HepG2 (cell line): Measurements from ENCODE around the gene ETV6. TPM values are rescaled to one million over a fixed set of nuclear protein-coding genes. Genes with fewer than 3 reads are reported as not detected.

Source experiments
- ATAC-seq: fragments of 200-7000 bp; cut with Tn5 transposase; 3 replicates; pipeline ENCODE4 v1.9.1; 2020; ENCODE audit warnings: mild to moderate bottlenecking, moderate library complexity
- BruUV-seq: library from RNA; stranded (reverse); fragments of 400-500 nt; replicated peaks from 2 replicates; lab custom pipeline; 2021; lab: Mats Ljungman, UMichigan
- CTCF ChIA-PET: fragments of 300-600 bp; formaldehyde crosslinking; extraction: SDS; loops from one replicate; lab custom pipeline; 2021; ENCODE audit warnings: low total read pairs, inconsistent platforms, low intra/inter-chr PET ratio; lab: Yijun Ruan, JAX
- POLR2A ChIA-PET: fragments of 350-600 bp; sonication (Branson Sonifier 250); formaldehyde crosslinking; loops from one replicate; lab custom pipeline; 2020; ENCODE audit warnings: antibody characterized with exemption, inconsistent platforms; lab: Yijun Ruan, JAX
- DNase-seq: peaks from one replicate; pipeline ENCODE4 v3.0.0-alpha.2; 2015; ENCODE audit warnings: low spot score
- FAIRE-seq: peaks from 3 replicates; lab custom pipeline; 2011; peaks lifted over from hg19 to GRCh38; lab: Jason Lieb, UNC
- H2AFZ ChIP-seq: one replicate; pipeline ENCODE4 v1.6.1; 2011; ENCODE audit warnings: low read length, inconsistent platforms
- H3K27ac ChIP-seq: fragments of 300-600 bp; 3 replicates; pipeline ENCODE4 v1.8.0; 2011; ENCODE audit warnings: mixed run types, mild to moderate bottlenecking, mixed read lengths, low read length, inconsistent platforms; ENCODE audit not compliant: insufficient read depth; ENCODE audit errors: extremely low read length
- H3K27me3 ChIP-seq, 2 experiments: fragments of 200-600 bp in 1 of 2; 2 replicates in 1 of 2; 3 replicates in 1 of 2; pipeline versions ENCODE4 v1.6.0 to v1.8.0; 2011; ENCODE audit warnings: low read length in 2 of 2, mild to moderate bottlenecking in 2 of 2, moderate library complexity in 2 of 2, inconsistent platforms in 1 of 2; ENCODE audit not compliant: insufficient read depth in 2 of 2, control insufficient read depth in 1 of 2
- H3K36me3 ChIP-seq, 2 experiments: fragments of 200-600 bp in 1 of 2; replicated peaks in 1 of 2; 2 replicates in 1 of 2; 3 replicates in 1 of 2; pipeline versions ENCODE4 v1.5.1 to v1.8.0; 2011; ENCODE audit warnings: low read length in 2 of 2, inconsistent platforms in 1 of 2; ENCODE audit not compliant: insufficient read depth in 2 of 2, control insufficient read depth in 1 of 2
- H3K4me1 ChIP-seq: 2 replicates; pipeline ENCODE4 v1.5.1; 2012; ENCODE audit warnings: low read length, inconsistent platforms; ENCODE audit not compliant: insufficient read depth
- H3K4me2 ChIP-seq: 2 replicates; pipeline ENCODE4 v1.6.0; 2011; ENCODE audit warnings: low read depth, low read length, inconsistent platforms
- H3K4me3 ChIP-seq, 3 experiments: fragments of 200-600 bp in 1 of 3; sonication (generic), shearing (Covaris generic) in 1 of 3; replicated peaks in 1 of 3; 2 replicates each; pipeline ENCODE4 v1.5.1; 2011 to 2016; ENCODE audit warnings: low read length in 3 of 3, inconsistent platforms in 2 of 3, low read depth in 2 of 3, mild to moderate bottlenecking in 2 of 3, control low read depth in 1 of 3, mixed read lengths in 1 of 3; ENCODE audit not compliant: insufficient read depth in 1 of 3
- H3K79me2 ChIP-seq: one replicate; pipeline ENCODE4 v1.6.1; 2011; ENCODE audit warnings: low read length, inconsistent platforms; ENCODE audit not compliant: insufficient read depth
- H3K9ac ChIP-seq: 2 replicates; pipeline ENCODE4 v1.6.0; 2011; ENCODE audit warnings: mild to moderate bottlenecking, low read depth, low read length, inconsistent platforms; ENCODE audit not compliant: insufficient read depth
- H3K9me3 ChIP-seq: 2 replicates; pipeline ENCODE4 v1.5.1; 2012; ENCODE audit warnings: mild to moderate bottlenecking, low read length
- H4K20me1 ChIP-seq: 2 replicates; pipeline ENCODE4 v1.6.0; 2011; ENCODE audit warnings: inconsistent platforms, mild to moderate bottlenecking, low read length, moderate library complexity; ENCODE audit not compliant: insufficient read depth
- BCL6 ChIP-seq: IDR thresholded peaks from 2 replicates; pipeline ENCODE4 v1.6.1; 2016; ENCODE audit warnings: missing genetic modification reagents, missing compliant biosample characterization
- CBX5 ChIP-seq: sonication (generic); formaldehyde crosslinking; IDR thresholded peaks from 2 replicates; pipeline ENCODE4 v1.4.0; 2020; ENCODE audit warnings: missing genetic modification reagents, borderline replicate concordance
- KDM2A ChIP-seq: sonication (generic); formaldehyde crosslinking; IDR thresholded peaks from 2 replicates; pipeline ENCODE4 v1.4.0; 2020; ENCODE audit warnings: low read depth, missing genetic modification reagents, borderline replicate concordance
- NR2F2 ChIP-seq: IDR thresholded peaks from 2 replicates; pipeline ENCODE4 v1.6.1; 2012; ENCODE audit warnings: low read depth, inconsistent platforms, borderline replicate concordance
- PHF8 ChIP-seq: sonication (generic); formaldehyde crosslinking; IDR thresholded peaks from 2 replicates; pipeline ENCODE4 v1.5.0; 2020; ENCODE audit warnings: missing genetic modification reagents
- SOX13 ChIP-seq, 3 experiments: fragments of 450-650 bp in 1 of 3; sonication (generic) in 1 of 3; formaldehyde crosslinking in 1 of 3; IDR thresholded peaks in 2 of 3; conservative IDR thresholded peaks in 1 of 3; 2 replicates each; pipeline versions ENCODE4 v1.5.0 to v1.6.1; 2016 to 2020; ENCODE audit warnings: antibody characterized with exemption in 1 of 3, mild to moderate bottlenecking in 1 of 3, missing compliant biosample characterization in 1 of 3, missing genetic modification reagents in 1 of 3, moderate library complexity in 1 of 3
- SP5 ChIP-seq: IDR thresholded peaks from 2 replicates; pipeline ENCODE4 v1.6.1; 2016; ENCODE audit warnings: low read depth, borderline replicate concordance
- TEAD3 ChIP-seq: optimal IDR thresholded peaks from 2 replicates; pipeline ENCODE3; 2016; ENCODE audit warnings: borderline replicate concordance
- ZFY ChIP-seq: sonication (generic); formaldehyde crosslinking; IDR thresholded peaks from 2 replicates; pipeline ENCODE4 v1.4.0; 2020; ENCODE audit warnings: missing genetic modification reagents
- ZNF501 ChIP-seq: sonication (generic); formaldehyde crosslinking; IDR thresholded peaks from 2 replicates; pipeline ENCODE4 v1.5.1; 2020; ENCODE audit warnings: mild to moderate bottlenecking, moderate library complexity, missing genetic modification reagents
- ZNF768 ChIP-seq: sonication (generic); formaldehyde crosslinking; IDR thresholded peaks from 2 replicates; pipeline ENCODE4 v1.4.0; 2020; ENCODE audit warnings: missing genetic modification reagents
- WGBS: methylation state at CpG from one replicate; pipeline ENCODE4 v1.1.6; 2017; ENCODE audit warnings: low lambda C conversion rate; 5-methylcytosine and 5-hydroxymethylcytosine counted together
- in situ Hi-C: cut with HindIII; loops from 2 replicates; pipeline ENCODE4 v1.10.0; 2017; ENCODE audit warnings: low pct_unique_long_range_greater_than_20kb; ENCODE audit not compliant: extremely low pct_ligation_motif_present
- intact Hi-C: fragments of 100-400 bp; cut with micrococcal nuclease; formaldehyde crosslinking; loops from one replicate; pipeline ENCODE4 v1.10.0; 2022; ENCODE audit not compliant: unreplicated experiment
- polyA plus RNA-seq, 8 experiments: library from polyadenylated mRNA; depleted of rRNA in 3 of 8; stranded (reverse) in 7 of 8; unstranded in 1 of 8; fragments of >200 nt; fragmentation: Illumina TruSeq in 4 of 8; extraction: Trizol in 4 of 8; gene quantifications; 2 replicates each; pipeline versions ENCODE4 v1.2.1 to v1.2.3, GENCODE V29; 2011 to 2016; ENCODE audit warnings: low read depth in 4 of 8, missing spikeins in 1 of 8, mixed read lengths in 1 of 8; ENCODE audit not compliant: insufficient read depth in 1 of 8
- total RNA-seq, 5 experiments: library from RNA; depleted of rRNA; stranded (reverse); fragments of >200 nt; fragmentation: Illumina TruSeq; extraction: Trizol; gene quantifications; 2 replicates each; pipeline ENCODE4 v1.2.3, GENCODE V29; 2016; ENCODE audit warnings: low read depth in 1 of 5
- TF ChIP-seq, protein P1 (sequence below): sonication (generic); formaldehyde crosslinking; IDR thresholded peaks from 2 replicates; pipeline ENCODE4 v1.5.1; 2020; ENCODE audit warnings: mild to moderate bottlenecking, missing genetic modification reagents, moderate library complexity
- TF ChIP-seq, protein P2 (sequence below): sonication (generic); formaldehyde crosslinking; IDR thresholded peaks from 2 replicates; pipeline ENCODE4 v1.5.0; 2020; ENCODE audit warnings: mild to moderate bottlenecking, missing genetic modification reagents, moderate library complexity
- TF ChIP-seq, protein P3 (sequence below): sonication (generic); formaldehyde crosslinking; IDR thresholded peaks from 2 replicates; pipeline ENCODE4 v1.9.0; 2022; ENCODE audit warnings: missing genetic modification reagents, mild to moderate bottlenecking, borderline replicate concordance

The ETV6 gene
- total and polyA plus RNA-seq, 2 of the 13 experiments (the other 11 are each of a cell fraction or from before 2014, with no cell fraction given), result 2.2 to 3.0 TPM

DNA sequence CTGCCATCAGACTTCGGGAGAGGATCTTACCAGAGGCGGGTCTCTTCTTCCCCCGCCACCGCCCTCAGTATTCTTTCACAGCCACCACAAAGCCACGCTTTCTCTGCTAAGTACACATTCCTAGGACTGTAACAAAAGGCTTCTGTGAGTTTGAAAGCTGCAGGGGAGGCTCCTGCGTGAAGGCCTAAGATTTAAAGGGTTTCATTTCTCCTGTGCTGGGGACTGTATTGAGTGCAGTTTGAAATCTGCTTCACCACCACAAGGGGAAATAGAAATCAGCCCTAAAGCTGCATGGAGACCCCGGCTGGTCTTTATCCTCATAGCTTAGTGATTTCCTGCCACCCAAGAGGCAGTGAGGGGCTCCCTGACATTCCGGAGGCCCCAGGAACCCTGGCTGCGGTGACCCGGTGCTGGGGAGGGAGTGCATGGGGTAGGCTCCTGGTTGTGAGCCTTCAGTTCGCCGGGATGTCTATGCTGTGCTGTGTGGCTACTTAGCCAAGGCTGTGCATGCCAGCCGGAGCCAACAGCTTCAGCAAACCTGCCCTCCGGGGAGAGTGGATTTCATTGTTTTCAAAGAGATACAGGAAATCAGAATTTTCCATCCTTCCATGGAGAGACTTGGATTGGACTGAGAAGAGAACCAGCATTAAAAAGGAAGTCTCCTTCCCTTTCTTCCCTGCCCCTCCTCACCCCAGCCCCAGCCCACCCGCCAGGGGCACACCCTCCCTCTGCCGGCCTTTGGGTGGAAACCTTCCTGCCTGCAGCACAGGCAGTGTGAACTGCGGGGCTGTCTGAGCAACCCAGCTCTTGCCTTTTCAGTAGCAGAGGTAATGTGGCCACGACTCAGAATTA is 163.3 kb downstream of the ETV6 start:
- Histone ChIP-seq H3K27me3 (no peaks in the 10 kb centered on the region), H4K20me1 (no peaks in the 10 kb centered on the region), H3K36me3 (no peaks in the 10 kb centered on the region), H3K4me3 (peak overlapping the region; percentile 63 to 75 (median 73)), H3K79me2 (no peaks in the 10 kb centered on the region), H3K27ac (no peak overlapping the region), H3K9ac (peak overlapping the region; percentile 58), H2AFZ (no peak overlapping the region), H3K4me2 (peak overlapping the region; percentile 99), H3K4me1 (peaks cover 31% of the 10 kb centered on the region), H3K9me3 (no peaks in the 10 kb centered on the region)
- ChIA-PET POLR2A (no interaction called here), CTCF (no interaction called here)
- FAIRE-seq, result peak; percentile 61
- WGBS, result 6% methylated on average over 11 of the region's 18 CpGs
- ATAC-seq, result peak; percentile 91
- intact Hi-C loops (loop anchor here (2.0 to 10.0 kb wide), 5 partner anchors 74 to 228 kb away; no protein-coding TSS in a partner anchor), in situ Hi-C loops (no loop called here)
- DNase-seq, result peak; percentile 78
- BruUV-seq, result no TSS peak
- TF ChIP-seq PHF8 (peak; percentile 28; the same call in 1 of the 2 replicates), ZNF768 (CRISPR knock-in tag) (peak; percentile 87; the same call in 1 of the 2 replicates), CBX5 (CRISPR knock-in tag) (no peak), SP5 (CRISPR knock-in tag) (0 out of 2 replicates have a peak, but pooled peaks have one; percentile 12), SOX13 (IDR thresholded peaks at IDR 0.05) (no peak), SOX13 (CRISPR knock-in tag; conservative IDR thresholded peaks at IDR 0.05 in 1 of 2, IDR thresholded peaks at IDR 0.05 in 1 of 2) (peak in 1 of 2 experiments; percentile 78; a peak in 2 of 4 replicates), ZFY (CRISPR knock-in tag) (0 out of 2 replicates have a peak, but pooled peaks have one; percentile 10), TEAD3 (CRISPR knock-in tag) (no peak), KDM2A (peak; percentile 18; the same call in 1 of the 2 replicates), ZNF501 (CRISPR knock-in tag) (peak; percentile 25; the same call in 1 of the 2 replicates), BCL6 (CRISPR knock-in tag) (peak; percentile 21; the same call in 1 of the 2 replicates), NR2F2 (no peak)
- TF ChIP-seq, protein P1, sequence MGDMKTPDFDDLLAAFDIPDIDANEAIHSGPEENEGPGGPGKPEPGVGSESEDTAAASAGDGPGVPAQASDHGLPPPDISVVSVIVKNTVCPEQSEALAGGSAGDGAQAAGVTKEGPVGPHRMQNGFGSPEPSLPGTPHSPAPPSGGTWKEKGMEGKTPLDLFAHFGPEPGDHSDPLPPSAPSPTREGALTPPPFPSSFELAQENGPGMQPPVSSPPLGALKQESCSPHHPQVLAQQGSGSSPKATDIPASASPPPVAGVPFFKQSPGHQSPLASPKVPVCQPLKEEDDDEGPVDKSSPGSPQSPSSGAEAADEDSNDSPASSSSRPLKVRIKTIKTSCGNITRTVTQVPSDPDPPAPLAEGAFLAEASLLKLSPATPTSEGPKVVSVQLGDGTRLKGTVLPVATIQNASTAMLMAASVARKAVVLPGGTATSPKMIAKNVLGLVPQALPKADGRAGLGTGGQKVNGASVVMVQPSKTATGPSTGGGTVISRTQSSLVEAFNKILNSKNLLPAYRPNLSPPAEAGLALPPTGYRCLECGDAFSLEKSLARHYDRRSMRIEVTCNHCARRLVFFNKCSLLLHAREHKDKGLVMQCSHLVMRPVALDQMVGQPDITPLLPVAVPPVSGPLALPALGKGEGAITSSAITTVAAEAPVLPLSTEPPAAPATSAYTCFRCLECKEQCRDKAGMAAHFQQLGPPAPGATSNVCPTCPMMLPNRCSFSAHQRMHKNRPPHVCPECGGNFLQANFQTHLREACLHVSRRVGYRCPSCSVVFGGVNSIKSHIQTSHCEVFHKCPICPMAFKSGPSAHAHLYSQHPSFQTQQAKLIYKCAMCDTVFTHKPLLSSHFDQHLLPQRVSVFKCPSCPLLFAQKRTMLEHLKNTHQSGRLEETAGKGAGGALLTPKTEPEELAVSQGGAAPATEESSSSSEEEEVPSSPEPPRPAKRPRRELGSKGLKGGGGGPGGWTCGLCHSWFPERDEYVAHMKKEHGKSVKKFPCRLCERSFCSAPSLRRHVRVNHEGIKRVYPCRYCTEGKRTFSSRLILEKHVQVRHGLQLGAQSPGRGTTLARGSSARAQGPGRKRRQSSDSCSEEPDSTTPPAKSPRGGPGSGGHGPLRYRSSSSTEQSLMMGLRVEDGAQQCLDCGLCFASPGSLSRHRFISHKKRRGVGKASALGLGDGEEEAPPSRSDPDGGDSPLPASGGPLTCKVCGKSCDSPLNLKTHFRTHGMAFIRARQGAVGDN, result peak; percentile 41; the same call in 1 of the 2 replicates
- TF ChIP-seq, protein P2, sequence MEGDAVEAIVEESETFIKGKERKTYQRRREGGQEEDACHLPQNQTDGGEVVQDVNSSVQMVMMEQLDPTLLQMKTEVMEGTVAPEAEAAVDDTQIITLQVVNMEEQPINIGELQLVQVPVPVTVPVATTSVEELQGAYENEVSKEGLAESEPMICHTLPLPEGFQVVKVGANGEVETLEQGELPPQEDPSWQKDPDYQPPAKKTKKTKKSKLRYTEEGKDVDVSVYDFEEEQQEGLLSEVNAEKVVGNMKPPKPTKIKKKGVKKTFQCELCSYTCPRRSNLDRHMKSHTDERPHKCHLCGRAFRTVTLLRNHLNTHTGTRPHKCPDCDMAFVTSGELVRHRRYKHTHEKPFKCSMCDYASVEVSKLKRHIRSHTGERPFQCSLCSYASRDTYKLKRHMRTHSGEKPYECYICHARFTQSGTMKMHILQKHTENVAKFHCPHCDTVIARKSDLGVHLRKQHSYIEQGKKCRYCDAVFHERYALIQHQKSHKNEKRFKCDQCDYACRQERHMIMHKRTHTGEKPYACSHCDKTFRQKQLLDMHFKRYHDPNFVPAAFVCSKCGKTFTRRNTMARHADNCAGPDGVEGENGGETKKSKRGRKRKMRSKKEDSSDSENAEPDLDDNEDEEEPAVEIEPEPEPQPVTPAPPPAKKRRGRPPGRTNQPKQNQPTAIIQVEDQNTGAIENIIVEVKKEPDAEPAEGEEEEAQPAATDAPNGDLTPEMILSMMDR (CRISPR knock-in tag), result peak; percentile 45
- TF ChIP-seq, protein P3, sequence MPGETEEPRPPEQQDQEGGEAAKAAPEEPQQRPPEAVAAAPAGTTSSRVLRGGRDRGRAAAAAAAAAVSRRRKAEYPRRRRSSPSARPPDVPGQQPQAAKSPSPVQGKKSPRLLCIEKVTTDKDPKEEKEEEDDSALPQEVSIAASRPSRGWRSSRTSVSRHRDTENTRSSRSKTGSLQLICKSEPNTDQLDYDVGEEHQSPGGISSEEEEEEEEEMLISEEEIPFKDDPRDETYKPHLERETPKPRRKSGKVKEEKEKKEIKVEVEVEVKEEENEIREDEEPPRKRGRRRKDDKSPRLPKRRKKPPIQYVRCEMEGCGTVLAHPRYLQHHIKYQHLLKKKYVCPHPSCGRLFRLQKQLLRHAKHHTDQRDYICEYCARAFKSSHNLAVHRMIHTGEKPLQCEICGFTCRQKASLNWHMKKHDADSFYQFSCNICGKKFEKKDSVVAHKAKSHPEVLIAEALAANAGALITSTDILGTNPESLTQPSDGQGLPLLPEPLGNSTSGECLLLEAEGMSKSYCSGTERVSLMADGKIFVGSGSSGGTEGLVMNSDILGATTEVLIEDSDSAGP, result peak; percentile 32; the same call in 1 of the 2 replicates
